GM21381 (cell line): ENCODE results near the gene LRBA.

Experiments
- ATAC-seq: cut with Tn5 transposase; IDR thresholded peaks from one replicate; pipeline ENCODE4 v1.9.1; 2021; ENCODE audit warnings: mild to moderate bottlenecking, moderate library complexity; ENCODE audit not compliant: unreplicated experiment

Gene LRBA

DNA sequence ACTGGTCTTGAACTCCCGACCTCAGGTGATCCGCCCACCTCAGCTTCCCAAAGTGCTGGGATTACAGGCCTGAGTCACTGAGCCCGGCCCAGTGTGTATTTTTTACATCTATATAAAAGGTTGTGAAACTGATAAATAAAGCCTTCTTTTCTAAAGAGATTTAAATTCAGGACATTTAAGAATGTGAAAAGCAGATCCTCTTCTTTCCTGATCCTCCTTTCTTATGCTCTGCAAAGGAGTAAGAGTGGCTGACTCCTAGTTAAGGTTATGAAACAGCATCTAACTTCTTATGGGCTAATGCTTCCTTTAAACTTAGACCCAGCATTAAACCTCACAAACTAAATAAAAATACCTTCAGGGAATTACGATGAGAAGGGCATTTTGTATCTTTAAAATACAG, 630.8 kb downstream of the LRBA start:
- no peak for ATAC-seq

DNA sequence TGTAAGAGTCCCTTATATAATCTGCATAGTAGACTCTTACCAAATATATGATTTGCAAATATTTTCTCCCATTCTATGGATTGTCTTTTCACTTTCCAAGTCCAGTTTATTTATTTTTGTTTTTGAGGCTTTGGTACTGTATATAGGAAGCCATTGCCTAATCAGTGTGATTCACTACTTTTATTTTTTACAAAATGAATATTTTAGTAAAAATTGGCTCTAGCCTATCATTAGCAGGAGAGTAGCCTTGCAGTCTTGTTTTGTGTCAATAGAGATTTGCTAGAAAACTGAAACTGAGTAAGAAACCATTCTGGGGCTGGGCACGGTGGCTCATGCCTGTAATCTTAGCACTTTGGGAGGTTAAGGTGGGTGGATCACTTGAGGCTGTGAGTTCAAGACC, 633.1 kb downstream of the LRBA start:
- ATAC-seq, result no peak

DNA sequence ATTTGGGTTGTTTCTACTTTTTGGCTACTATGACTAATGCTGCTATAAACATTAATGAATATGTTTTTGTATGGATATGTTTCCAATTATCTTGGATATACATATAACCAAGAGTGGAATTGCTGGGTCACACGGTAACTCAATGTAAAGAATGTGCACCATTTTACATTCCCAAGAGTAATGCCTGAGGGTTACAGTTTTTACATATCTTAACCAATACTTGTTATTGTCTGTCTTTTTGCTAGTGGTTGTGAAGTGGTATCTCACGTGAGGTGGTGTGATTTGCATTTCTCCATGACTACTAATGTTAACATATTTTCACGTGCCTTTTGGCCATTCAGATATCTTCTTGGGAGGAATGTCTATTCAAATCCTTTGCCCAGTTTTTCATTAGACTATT, 633.5 kb downstream of the LRBA start:
- ATAC-seq, result no peak

- no peak for ATAC-seq
Observed at GRCh38 chr4:150381036-150381435, 634.0 kb downstream of the LRBA start.

DNA sequence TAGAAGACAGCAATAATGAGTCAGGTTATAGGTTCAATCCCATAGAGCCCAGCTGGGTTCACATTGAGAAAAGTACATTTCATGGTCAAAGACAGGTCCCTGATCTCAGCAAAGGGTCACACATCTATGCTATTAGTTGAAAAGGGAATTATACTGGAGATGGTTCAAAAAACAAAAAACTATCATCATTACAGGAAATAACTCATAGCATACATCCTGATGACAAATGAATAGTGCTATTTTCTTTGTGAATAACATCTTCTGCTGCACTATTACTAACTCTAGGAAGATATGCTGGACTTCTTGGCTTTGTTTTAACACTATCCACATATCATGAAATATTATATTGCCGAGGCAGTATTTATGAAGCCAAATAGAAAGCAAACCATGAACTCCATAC, 635.6 kb downstream of the LRBA start:
- no peak for ATAC-seq

DNA sequence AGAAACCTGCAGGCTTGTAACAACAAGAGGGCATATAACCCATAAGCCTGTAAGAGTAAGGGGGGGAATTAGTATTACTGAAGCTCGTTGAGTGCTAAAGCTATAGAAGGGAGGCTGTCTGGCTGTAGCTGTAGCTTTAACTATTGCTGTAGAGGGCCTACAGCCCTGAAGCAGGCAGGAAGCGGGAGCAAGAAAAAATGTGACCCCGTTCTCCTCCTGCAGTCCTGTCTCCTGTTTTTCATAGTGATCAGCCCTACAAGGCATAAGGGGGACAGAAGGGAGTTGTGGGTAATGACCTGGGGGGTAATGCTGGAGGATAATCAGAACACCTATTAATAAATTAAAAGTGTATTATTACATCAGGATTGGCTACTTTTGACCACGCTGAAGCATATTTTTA, 640.1 kb downstream of the LRBA start:
- no peak for ATAC-seq

DNA sequence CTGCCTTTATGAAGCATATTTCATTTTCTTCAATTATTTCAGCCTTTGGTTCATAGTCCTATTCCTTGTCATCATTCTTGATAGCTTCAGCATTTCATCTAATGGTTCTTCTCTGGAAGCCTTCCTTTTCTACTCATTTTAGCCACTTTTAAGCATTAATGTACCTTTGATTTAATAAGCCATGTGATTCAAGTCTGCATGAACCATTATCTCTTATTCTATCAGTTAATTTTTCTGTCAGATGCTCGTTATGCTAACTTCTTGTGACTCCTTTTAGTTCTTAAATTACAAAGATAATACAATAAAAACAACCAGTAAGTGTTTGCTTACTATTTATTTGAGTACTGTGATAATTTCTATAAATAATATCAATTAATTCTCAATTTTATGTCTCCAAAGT, 643.2 kb downstream of the LRBA start:
- no peak for ATAC-seq

DNA sequence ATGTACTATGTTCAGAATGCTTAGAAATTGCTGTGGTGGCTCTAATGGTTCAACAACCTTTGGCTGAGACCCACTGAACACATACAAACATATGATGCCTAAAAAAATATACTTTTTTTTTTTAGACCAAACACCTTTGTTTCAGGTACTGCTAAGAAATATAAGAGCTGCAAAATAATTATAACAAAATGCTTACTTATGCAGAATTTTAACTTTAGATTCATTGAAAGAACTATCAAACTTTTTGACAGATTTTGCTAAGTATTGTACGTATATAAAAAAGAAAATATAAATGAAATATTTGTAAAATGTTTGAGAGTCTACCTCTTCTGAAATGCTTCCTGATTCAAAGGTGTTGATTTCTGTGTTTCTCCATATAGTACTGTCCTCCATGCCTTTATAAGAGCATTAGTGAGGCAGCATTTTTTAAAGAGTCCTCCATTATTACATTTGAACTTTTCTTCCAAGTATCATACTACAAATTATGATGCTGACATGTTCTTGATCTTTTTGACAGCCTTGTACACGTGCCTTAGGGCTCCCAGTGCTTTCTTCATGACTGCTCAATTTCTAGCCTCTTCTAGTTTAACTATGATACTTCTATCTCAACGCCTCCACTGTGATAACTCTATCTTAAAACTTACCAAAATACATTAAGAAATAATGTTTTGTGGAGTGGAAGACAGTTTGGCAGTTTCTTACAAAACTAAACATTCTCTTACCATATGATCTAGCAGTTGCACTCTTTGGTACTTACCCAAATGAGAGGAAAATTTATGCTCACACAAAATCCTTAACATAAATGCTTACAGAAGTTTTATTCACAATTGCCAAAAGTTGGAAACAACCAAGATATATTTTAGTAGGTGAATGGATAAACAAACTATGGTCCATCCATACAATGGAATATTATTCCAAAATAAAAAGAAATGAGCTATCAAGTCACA, 645.4 kb downstream of the LRBA start:
- no peak for ATAC-seq

DNA sequence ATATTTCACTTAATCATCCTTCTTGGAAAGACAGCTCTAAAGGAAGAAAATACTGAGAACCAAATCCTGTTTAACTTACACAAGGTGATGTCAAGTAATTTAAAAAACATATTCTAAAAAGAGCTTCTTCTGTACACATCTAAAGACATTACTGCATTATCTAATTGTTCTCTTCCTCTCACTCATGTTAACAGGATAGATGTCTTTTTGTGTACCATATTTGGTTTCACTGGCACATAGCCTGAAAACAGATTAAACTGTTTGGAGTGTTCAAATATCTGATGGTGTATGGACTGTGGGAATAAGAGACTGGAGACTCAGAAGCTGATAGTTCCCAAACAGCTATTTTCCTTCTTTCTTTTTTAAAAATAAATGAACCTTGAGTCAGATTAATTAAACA, 646.4 kb downstream of the LRBA start:
- no peak for ATAC-seq

GRCh38 chr4:150367326-150367725, 647.8 kb downstream of the LRBA start:
- no peak for ATAC-seq

DNA sequence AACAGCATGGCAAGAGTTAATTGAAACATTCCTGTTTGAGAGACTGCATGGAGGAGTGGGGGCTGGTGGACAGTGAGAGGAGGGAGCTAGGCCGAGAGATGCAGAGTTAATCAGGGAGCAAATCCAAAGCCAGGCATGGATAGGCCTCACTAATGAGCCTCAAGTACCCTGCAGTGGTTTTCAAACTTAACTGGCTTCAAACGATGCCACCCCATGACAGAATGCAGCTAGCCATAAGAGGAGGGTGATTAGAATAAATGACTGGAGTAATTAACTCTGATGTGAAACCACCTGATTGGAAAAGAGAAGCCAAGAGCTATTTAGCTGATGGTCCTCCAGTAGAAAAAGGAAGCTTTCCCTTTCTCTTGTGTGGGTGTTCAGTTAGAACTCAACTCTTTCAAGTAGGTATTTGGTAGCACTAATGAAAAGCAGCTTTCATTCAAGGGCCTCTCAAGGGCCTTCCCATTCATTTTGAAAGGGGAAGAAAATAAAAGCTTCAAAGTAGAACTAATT, 648.5 kb downstream of the LRBA start:
- ATAC-seq, result no peak

- peak; percentile 46 for ATAC-seq
Observed at GRCh38 chr4:150363721-150364688, 651.1 kb downstream of the LRBA start.

DNA sequence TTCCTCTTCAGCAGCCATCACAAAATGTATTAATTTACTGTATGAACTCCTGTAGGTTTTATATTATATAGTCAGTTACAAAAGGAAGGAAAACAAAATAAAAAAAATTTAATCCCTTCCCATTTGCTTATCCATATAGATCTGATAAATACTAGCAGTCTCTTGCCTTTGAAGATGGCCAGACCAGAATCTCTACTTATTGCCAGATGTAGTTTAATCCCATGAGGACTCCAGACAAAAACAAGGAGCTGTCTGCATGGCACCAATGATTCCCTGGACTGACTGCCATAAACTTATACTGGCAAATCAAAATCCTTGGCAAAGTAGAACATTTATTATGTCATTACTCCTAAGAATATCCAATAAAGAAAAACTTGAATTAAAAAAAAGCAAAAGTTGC, 656.4 kb downstream of the LRBA start:
- no peak for ATAC-seq

DNA sequence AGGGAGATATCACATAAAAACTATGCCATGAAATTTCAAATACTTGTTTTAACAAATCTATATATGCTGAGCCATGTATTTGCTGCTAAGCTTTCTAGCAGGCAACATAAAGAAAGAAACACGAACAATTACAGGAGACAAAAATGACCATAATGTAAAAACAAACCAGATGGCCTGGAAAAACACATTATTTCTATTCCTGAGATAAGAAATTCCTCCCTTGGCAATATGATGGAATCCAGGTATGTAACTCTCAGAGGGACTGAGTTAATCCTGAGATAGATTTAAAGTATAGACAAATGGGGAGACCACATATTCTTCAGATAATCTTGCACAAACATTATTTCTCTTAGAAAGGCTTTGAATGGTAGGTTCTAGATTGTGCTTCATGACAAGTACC, 657.3 kb downstream of the LRBA start:
- ATAC-seq, result no peak

- no peak for ATAC-seq
Observed at GRCh38 chr4:150355858-150356455, 659.1 kb downstream of the LRBA start.

- no peak for ATAC-seq
Observed at GRCh38 chr4:150355418-150355817, 659.7 kb downstream of the LRBA start.

- no peak for ATAC-seq
Observed at GRCh38 chr4:150354214-150354796, 660.8 kb downstream of the LRBA start.

DNA sequence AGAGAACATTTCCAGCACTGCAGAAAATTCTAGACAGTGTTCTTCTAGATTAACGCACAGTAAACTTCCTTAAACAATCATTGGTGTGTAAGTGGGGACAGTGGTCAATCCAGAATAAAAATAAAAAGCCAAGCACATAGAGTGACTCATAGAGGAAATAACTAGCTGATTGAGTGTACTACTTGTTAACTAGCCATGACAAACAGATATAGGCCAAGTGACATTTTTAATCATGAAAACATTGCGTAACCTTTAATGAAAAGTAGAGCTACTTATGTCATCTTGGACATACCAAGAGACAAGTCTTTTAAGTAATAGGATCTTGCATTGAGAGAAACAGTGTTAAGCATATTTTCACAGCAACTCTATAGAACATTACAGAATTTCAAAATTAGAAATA, 667.0 kb downstream of the LRBA start:
- ATAC-seq, result no peak

DNA sequence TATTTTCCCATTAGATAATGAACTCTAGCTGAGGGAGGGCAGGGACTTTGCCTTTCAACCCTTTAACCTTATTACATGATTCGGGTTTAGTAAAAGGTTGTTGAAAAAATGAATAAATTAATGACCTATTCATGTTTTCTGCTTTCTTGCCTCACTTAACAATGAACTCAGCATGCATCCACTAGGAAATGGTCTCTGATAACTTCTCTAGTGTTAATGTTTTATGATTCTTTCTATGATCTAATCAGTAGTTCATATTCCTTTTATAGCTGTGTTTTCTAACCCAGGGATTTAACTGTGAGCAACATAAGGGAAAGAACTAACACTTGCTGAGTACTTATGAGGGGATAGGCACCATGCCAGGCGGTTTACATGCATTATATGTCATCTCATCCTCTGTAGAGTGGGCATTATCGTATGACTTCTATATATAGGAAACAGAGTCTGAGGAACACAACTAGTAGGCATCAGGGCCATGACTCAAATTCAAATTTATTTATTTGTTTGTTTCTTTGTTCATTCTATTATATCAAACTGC, 669.8 kb downstream of the LRBA start:
- ATAC-seq, result no peak

DNA sequence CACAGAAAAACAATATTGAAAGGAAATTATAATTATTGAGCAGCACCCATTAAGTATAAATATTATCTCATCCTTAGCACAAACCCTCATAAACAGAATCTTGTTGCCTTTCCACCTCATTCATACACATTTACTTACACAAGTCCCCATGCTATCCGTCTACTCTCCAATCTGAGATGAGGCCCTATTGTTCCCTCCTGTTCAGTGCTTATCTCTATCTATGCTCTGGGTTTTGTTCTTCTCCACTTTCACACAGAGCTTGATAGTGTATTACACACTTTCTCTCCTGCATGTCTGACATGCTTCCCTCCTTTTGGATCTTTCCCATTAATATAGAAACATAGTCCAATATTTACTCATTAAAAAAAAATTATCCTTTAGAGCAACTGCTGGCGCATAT, 671.3 kb downstream of the LRBA start:
- ATAC-seq, result no peak
